ENCODE data around the gene TMEM132C. TPM values are rescaled to one million over a fixed set of nuclear protein-coding genes. Genes with fewer than 3 reads are reported as not detected.

Gene TMEM132C
- total RNA-seq, 1 donor, result not detected

- no peak for DNase-seq (ENCODE audit: low read depth)
- TF ChIP-seq, protein P1, sequence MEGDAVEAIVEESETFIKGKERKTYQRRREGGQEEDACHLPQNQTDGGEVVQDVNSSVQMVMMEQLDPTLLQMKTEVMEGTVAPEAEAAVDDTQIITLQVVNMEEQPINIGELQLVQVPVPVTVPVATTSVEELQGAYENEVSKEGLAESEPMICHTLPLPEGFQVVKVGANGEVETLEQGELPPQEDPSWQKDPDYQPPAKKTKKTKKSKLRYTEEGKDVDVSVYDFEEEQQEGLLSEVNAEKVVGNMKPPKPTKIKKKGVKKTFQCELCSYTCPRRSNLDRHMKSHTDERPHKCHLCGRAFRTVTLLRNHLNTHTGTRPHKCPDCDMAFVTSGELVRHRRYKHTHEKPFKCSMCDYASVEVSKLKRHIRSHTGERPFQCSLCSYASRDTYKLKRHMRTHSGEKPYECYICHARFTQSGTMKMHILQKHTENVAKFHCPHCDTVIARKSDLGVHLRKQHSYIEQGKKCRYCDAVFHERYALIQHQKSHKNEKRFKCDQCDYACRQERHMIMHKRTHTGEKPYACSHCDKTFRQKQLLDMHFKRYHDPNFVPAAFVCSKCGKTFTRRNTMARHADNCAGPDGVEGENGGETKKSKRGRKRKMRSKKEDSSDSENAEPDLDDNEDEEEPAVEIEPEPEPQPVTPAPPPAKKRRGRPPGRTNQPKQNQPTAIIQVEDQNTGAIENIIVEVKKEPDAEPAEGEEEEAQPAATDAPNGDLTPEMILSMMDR (IDR thresholded peaks at IDR 0.05; ENCODE audit: insufficient read depth, low read length), result no peak
- no peak overlapping the region for H3K4me3 ChIP-seq (ENCODE audit: low read depth, low read length)
Measured at GRCh38 chr12:128276471-128276870, 9.5 kb downstream of the TMEM132C start.

DNA sequence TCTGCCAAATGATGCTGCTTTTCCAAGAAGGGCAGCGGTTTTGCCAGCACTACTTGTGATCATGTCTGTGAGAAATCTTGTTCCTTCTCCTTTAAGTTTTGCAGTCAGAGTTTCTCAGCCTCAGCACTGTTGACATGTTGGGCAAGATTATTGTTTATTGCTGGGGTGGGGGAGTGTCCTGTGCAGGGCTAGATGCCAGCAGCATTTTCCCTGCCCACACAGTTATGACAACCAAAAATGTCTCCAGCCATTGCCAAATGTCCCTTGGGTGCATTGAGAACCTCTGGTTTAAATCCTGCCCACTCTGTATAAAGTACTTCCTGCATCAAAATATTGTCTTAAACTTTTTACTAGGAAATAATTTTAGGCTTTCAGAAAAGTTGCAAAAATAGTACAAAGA lies 20.0 kb downstream of the TMEM132C start:
- no peak for DNase-seq (ENCODE audit: low read depth)
- TF ChIP-seq, protein P1 (IDR thresholded peaks at IDR 0.05; ENCODE audit: insufficient read depth, low read length), result no peak
- H3K4me3 ChIP-seq (ENCODE audit: low read depth, low read length), result no peak overlapping the region

DNA sequence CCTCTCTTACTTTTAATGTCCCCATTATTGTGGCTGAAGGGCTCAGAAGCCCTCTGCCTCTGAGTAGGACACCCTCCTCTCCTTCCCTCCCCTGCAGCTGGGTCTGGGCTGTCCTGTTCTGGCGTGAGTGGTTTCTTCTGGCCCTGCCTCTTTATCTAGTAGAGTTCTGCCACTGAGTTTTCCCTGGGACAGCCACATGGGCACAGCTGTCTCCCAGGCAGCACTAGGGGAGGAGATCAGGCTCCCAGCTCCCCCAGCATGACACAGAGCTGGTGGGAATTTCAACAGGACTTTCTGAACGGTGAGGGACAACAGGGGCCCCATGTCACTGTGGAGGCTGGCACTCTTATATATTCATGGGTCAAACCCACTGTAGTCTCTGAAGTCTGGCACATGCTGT lies 21.4 kb downstream of the TMEM132C start:
- H3K4me3 ChIP-seq (ENCODE audit: low read depth, low read length), result no peak overlapping the region
- TF ChIP-seq, protein P1 (IDR thresholded peaks at IDR 0.05; ENCODE audit: insufficient read depth, low read length), result no peak
- DNase-seq (ENCODE audit: low read depth), result no peak

- no peak for DNase-seq (ENCODE audit: low read depth)
- TF ChIP-seq, protein P1 (IDR thresholded peaks at IDR 0.05; ENCODE audit: insufficient read depth, low read length), result no peak
- no peak overlapping the region for H3K4me3 ChIP-seq (ENCODE audit: low read depth, low read length)
Measured at GRCh38 chr12:128288896-128289295, 21.9 kb downstream of the TMEM132C start.

- TF ChIP-seq, protein P1 (IDR thresholded peaks at IDR 0.05; ENCODE audit: insufficient read depth, low read length), result no peak
- DNase-seq (ENCODE audit: low read depth), result no peak
- no peak overlapping the region for H3K4me3 ChIP-seq (ENCODE audit: low read depth, low read length)
Measured at GRCh38 chr12:128290938-128291337, 24.0 kb downstream of the TMEM132C start.

DNA sequence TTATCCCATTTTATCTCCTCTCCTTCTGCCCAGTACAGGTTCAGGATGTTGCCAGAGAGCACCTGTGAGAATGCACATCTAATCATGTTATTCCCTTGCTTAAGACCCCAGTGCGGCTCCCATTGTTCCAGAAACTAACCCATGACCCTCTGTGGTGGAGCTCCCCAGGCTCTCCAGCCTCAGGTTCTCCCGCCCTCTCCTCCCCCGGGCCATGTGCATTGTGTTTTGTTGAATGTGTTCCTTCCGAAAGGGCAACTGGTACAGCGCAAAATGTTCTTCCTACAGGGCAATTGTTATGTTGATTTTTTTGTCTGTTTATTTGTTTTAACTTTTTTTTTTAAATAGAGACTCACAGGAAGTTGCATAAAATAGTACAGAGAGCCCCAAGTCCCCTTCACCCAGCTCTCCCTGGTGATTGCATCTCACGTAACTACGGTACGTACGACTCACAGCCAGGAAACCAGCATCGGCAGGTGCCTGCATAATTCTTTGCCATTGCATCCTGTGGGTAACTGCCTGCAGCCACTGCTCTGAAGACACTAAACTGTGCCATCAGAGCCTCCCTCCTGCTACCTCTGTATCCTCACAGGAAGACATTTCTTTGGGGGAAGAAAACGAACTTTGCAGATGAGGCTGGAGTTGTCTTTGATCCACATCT lies 31.2 kb downstream of the TMEM132C start:
- no peak for DNase-seq (ENCODE audit: low read depth)
- TF ChIP-seq, protein P1 (IDR thresholded peaks at IDR 0.05; ENCODE audit: insufficient read depth, low read length), result no peak
- no peak overlapping the region for H3K4me3 ChIP-seq (ENCODE audit: low read depth, low read length)

Measured in fibroblast of the aortic adventitia (primary cell).